ENCODE measurements around the gene APOD. TPM values are rescaled to one million over a fixed set of nuclear protein-coding genes. Genes with fewer than 3 reads are reported as not detected.

The APOD gene
- total RNA-seq, 1 experiment from 2014 or later, result 0.48 TPM

DNA sequence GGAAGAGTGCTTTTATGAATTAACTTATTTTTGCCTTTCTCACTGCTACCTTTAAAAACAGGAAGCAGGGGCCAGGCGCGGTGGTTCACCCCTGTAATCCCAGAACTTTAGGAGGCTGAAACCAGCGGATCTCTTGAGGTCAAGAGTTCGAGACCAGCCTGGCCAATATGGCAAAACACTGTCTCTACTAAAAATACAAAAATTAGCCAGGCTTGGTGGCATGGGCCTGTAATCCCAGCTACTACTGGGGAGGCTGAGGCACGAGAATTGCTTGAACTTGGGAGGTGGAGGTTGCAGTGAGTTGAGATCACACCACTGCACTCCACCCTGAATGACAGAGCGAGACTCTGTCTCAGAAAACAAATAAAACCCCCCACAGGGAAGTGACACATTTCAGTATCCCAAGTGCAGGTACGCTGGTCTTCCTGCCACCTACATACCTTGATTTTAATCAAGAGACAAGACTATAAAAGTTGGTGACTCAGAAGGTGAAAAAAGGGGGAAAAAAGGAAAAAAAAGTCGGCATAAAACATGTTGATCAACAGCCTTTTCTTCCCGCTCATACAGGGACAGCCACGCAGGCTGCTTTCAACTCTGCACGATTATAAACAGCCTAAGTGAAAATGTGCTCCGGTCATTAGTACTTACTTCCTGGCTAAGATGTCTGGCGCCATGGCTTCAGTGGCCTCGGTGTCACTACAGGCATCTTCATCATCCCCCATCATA lies 59.4 kb downstream of the APOD start:
- intact Hi-C loops (cut with micrococcal nuclease; ENCODE audit: unreplicated experiment), result no loop called here
- BruUV-seq (replicated peaks), result no TSS peak

GRCh38 chr3:195522254-195523023 lies 61.3 kb downstream of the APOD start:
- Histone ChIP-seq H3K4me2 (no peak overlapping the region), H3K9me2 (ENCODE audit: insufficient read depth) (no peaks in the 10 kb centered on the region), H3F3A (ENCODE audit: insufficient read depth, low read depth) (peaks cover 12% of the 10 kb centered on the region), H3K27ac (no peak overlapping the region), H4K20me1 (ENCODE audit: insufficient read depth) (peaks cover 20% of the 10 kb centered on the region), H3K79me2 (ENCODE audit: low read depth) (no peaks in the 10 kb centered on the region), H3K4me1 (replicated peaks; ENCODE audit: insufficient read depth) (no peaks in the 10 kb centered on the region), H3K27me3 (ENCODE audit: insufficient read depth, low read depth) (no peaks in the 10 kb centered on the region), H3K9me3 (ENCODE audit: insufficient read depth, low read depth) (no peaks in the 10 kb centered on the region), H3K36me3 (ENCODE audit: low read depth) (no peaks in the 10 kb centered on the region), H3K4me3 (no peak overlapping the region), H2AFZ (no peak overlapping the region)
- CTCF ChIA-PET, result interaction anchor here (0.5 to 2.2 kb wide), 3 partner anchors 20 to 251 kb away, joined by 3 to 27 read pairs (median 4); partner anchors contain the start of gene XXYLT1
- BruUV-seq (replicated peaks), result no TSS peak
- TF ChIP-seq EZH2 (IDR thresholded peaks at IDR 0.05; ENCODE audit: low read depth), result no peak
- TF ChIP-seq, protein P1, sequence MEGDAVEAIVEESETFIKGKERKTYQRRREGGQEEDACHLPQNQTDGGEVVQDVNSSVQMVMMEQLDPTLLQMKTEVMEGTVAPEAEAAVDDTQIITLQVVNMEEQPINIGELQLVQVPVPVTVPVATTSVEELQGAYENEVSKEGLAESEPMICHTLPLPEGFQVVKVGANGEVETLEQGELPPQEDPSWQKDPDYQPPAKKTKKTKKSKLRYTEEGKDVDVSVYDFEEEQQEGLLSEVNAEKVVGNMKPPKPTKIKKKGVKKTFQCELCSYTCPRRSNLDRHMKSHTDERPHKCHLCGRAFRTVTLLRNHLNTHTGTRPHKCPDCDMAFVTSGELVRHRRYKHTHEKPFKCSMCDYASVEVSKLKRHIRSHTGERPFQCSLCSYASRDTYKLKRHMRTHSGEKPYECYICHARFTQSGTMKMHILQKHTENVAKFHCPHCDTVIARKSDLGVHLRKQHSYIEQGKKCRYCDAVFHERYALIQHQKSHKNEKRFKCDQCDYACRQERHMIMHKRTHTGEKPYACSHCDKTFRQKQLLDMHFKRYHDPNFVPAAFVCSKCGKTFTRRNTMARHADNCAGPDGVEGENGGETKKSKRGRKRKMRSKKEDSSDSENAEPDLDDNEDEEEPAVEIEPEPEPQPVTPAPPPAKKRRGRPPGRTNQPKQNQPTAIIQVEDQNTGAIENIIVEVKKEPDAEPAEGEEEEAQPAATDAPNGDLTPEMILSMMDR (conservative IDR thresholded peaks at IDR 0.05), result peak; percentile 98
- peak in 1 of 2 experiments; percentile 46 for DNase-seq
- intact Hi-C loops (cut with micrococcal nuclease; ENCODE audit: unreplicated experiment), result loop anchor here (1.0 kb wide), 3 partner anchors 251 to 851 kb away; partner anchors contain the start of gene XXYLT1
- POLR2A ChIA-PET (ENCODE audit: unreplicated experiment), result interaction anchor here (0.7 kb wide), 1 partner anchor 251 kb away, joined by 7 read pairs; the partner anchor contains the start of gene XXYLT1

More for the DNA sequence above, 59.4 kb downstream of the APOD start:
- Histone ChIP-seq H3K4me2 (no peak overlapping the region), H3K27me3 (ENCODE audit: insufficient read depth, low read depth) (no peaks in the 10 kb centered on the region), H3K9me3 (ENCODE audit: insufficient read depth, low read depth) (no peaks in the 10 kb centered on the region), H2AFZ (no peak overlapping the region), H3K79me2 (ENCODE audit: low read depth) (peaks cover 2% of the 10 kb centered on the region; the same call in 1 of the 2 replicates), H3K27ac (no peak overlapping the region), H3K4me3 (no peak overlapping the region), H3F3A (ENCODE audit: insufficient read depth, low read depth) (peaks cover 12% of the 10 kb centered on the region), H3K36me3 (ENCODE audit: low read depth) (peaks cover 7% of the 10 kb centered on the region; the same call in 1 of the 2 replicates), H3K4me1 (replicated peaks; ENCODE audit: insufficient read depth) (no peaks in the 10 kb centered on the region), H4K20me1 (ENCODE audit: insufficient read depth) (peaks cover 20% of the 10 kb centered on the region), H3K9me2 (ENCODE audit: insufficient read depth) (no peaks in the 10 kb centered on the region)
- ChIA-PET CTCF (no interaction called here), POLR2A (ENCODE audit: unreplicated experiment) (interaction anchor here (0.6 kb wide), 1 partner anchor 891 kb away, joined by 7 read pairs; no protein-coding TSS in a partner anchor)
- DNase-seq, result peak in 1 of 2 experiments; percentile 32
- TF ChIP-seq, protein P1 (conservative IDR thresholded peaks at IDR 0.05), result no peak
- TF ChIP-seq EZH2 (IDR thresholded peaks at IDR 0.05; ENCODE audit: low read depth), result no peak

Other genes starting within 250 kb of the APOD start
- 67.9 and 71.0 TPM in 2 replicates for gene ACAP2, start 140.9 kb downstream of the APOD start, total RNA-seq (2021)
- gene PPP1R2, start 40.6 kb downstream of the APOD start, total RNA-seq (2021), result 49.1 and 73.0 TPM in 2 replicates
- 98.1 and 176 TPM in 2 replicates for gene MUC20, start 137.0 kb upstream of the APOD start, total RNA-seq (2021)
- gene MUC4, start 228.0 kb upstream of the APOD start, total RNA-seq (2021), result 63.7 and 84.4 TPM in 2 replicates

Data from PC-9 (cell line).